WTC11 (cell line): Measurements from ENCODE around the gene SYTL2. TPM values are rescaled to one million over a fixed set of nuclear protein-coding genes. Genes with fewer than 3 reads are reported as not detected.

Source experiments
- ATAC-seq: fragments of 200-7000 bp; cut with Tn5 transposase; 2 replicates; pipeline ENCODE4 v1.10.0; 2021; ENCODE audit warnings: mild to moderate bottlenecking, moderate library complexity
- CTCF ChIA-PET: fragments of 300-600 bp; sonication (Branson Sonifier 250); formaldehyde crosslinking; loops from one replicate; lab custom pipeline; 2021; ENCODE audit warnings: antibody characterized with exemption; lab: Charles Lee
- POLR2A ChIA-PET: fragments of 350-600 bp; sonication (Branson Sonifier 250); formaldehyde crosslinking; loops from one replicate; lab custom pipeline; 2021; ENCODE audit warnings: antibody characterized with exemption; lab: Charles Lee
- DNase-seq: peaks from one replicate; pipeline ENCODE4 v3.0.0; 2021; ENCODE audit warnings: low spot score
- H3K27ac Mint-ChIP-seq: 2 replicates; pipeline ENCODE4 v1.8.0; 2021; ENCODE audit warnings: mixed read lengths
- H3K27me3 Mint-ChIP-seq: 2 replicates; pipeline ENCODE4 v1.8.0; 2021; ENCODE audit warnings: low read depth, mild to moderate bottlenecking, moderate library complexity, mixed read lengths
- H3K36me3 Mint-ChIP-seq: 2 replicates; pipeline ENCODE4 v1.8.0; 2021; ENCODE audit warnings: mixed read lengths
- H3K4me1 Mint-ChIP-seq: 2 replicates; pipeline ENCODE4 v1.8.0; 2022; ENCODE audit warnings: mixed read lengths
- H3K4me3 Mint-ChIP-seq: 2 replicates; pipeline ENCODE4 v1.8.0; 2021; ENCODE audit warnings: mild to moderate bottlenecking, moderate library complexity, mixed read lengths
- H3K9me3 Mint-ChIP-seq: 2 replicates; pipeline ENCODE4 v1.8.0; 2021; ENCODE audit warnings: mixed read lengths
- AFF4 ChIP-seq: sonication (generic); formaldehyde crosslinking; IDR thresholded peaks from 2 replicates; pipeline ENCODE4 v1.8.1; 2023; ENCODE audit warnings: mild to moderate bottlenecking, missing genetic modification reagents, borderline replicate concordance
- ATF6 ChIP-seq: sonication (generic); formaldehyde crosslinking; IDR thresholded peaks from 2 replicates; pipeline ENCODE4 v1.8.1; 2023; ENCODE audit warnings: mild to moderate bottlenecking, missing genetic modification reagents
- E2F4 ChIP-seq: sonication (generic); formaldehyde crosslinking; IDR thresholded peaks from 2 replicates; pipeline ENCODE4 v1.8.1; 2022; ENCODE audit warnings: low read depth, mild to moderate bottlenecking, moderate library complexity, missing genetic modification reagents, borderline replicate concordance
- ELF4 ChIP-seq: sonication (generic); formaldehyde crosslinking; IDR thresholded peaks from 2 replicates; pipeline ENCODE4 v1.8.1; 2022; ENCODE audit warnings: low read depth, mild to moderate bottlenecking, moderate library complexity, missing genetic modification reagents
- EMX1 ChIP-seq: fragments of 250-450 bp; sonication (Bioruptor Pico); IDR thresholded peaks from 2 replicates; pipeline ENCODE4 v1.8.0; 2021; ENCODE audit warnings: mild to moderate bottlenecking
- FOXK1 ChIP-seq: sonication (generic); formaldehyde crosslinking; IDR thresholded peaks from 2 replicates; pipeline ENCODE4 v1.8.0; 2022; ENCODE audit warnings: mild to moderate bottlenecking, moderate library complexity, missing genetic modification reagents
- GTF2I ChIP-seq: fragments of 250-450 bp; sonication (Bioruptor Pico); conservative IDR thresholded peaks from 2 replicates; pipeline ENCODE4 v1.4.0; 2021; ENCODE audit warnings: mild to moderate bottlenecking
- JUN ChIP-seq: sonication (generic); formaldehyde crosslinking; IDR thresholded peaks from 2 replicates; pipeline ENCODE4 v1.8.0; 2023; ENCODE audit warnings: mild to moderate bottlenecking, missing genetic modification reagents
- OVOL2 ChIP-seq: fragments of 250-450 bp; sonication (Bioruptor Pico); IDR thresholded peaks from 2 replicates; pipeline ENCODE4 v1.9.0; 2021; ENCODE audit warnings: mild to moderate bottlenecking, borderline replicate concordance
- PRRX2 ChIP-seq: fragments of 250-450 bp; sonication (Bioruptor Pico); IDR thresholded peaks from 2 replicates; pipeline ENCODE4 v1.8.0; 2021; ENCODE audit warnings: mild to moderate bottlenecking
- RORB ChIP-seq: fragments of 250-450 bp; sonication (Bioruptor Pico); IDR thresholded peaks from 2 replicates; pipeline ENCODE4 v1.9.0; 2021; ENCODE audit warnings: mild to moderate bottlenecking
- SMAD3 ChIP-seq: sonication (generic); formaldehyde crosslinking; IDR thresholded peaks from 2 replicates; pipeline ENCODE4 v1.8.0; 2022; ENCODE audit warnings: missing genetic modification reagents, mild to moderate bottlenecking, borderline replicate concordance
- SMAD4 ChIP-seq: sonication (generic); formaldehyde crosslinking; IDR thresholded peaks from 2 replicates; pipeline ENCODE4 v1.8.0; 2022; ENCODE audit warnings: mild to moderate bottlenecking, missing genetic modification reagents
- SP1 ChIP-seq: sonication (generic); formaldehyde crosslinking; conservative IDR thresholded peaks from 2 replicates; pipeline ENCODE4 v1.8.1; 2022; ENCODE audit warnings: missing genetic modification reagents
- TCF7 ChIP-seq: sonication (generic); formaldehyde crosslinking; IDR thresholded peaks from 2 replicates; pipeline ENCODE4 v1.8.0; 2022; ENCODE audit warnings: mild to moderate bottlenecking, low read depth, missing genetic modification reagents, moderate library complexity
- TP53 ChIP-seq: sonication (generic); formaldehyde crosslinking; IDR thresholded peaks from 2 replicates; pipeline ENCODE4 v1.8.1; 2023; ENCODE audit warnings: mild to moderate bottlenecking, missing genetic modification reagents
- USF1 ChIP-seq: sonication (generic); formaldehyde crosslinking; IDR thresholded peaks from 2 replicates; pipeline ENCODE4 v1.8.0; 2022; ENCODE audit warnings: mild to moderate bottlenecking, missing genetic modification reagents
- ZBTB21 ChIP-seq: sonication (generic); formaldehyde crosslinking; IDR thresholded peaks from 2 replicates; pipeline ENCODE4 v1.8.1; 2023; ENCODE audit warnings: mild to moderate bottlenecking, missing genetic modification reagents, borderline replicate concordance
- ZNF232 ChIP-seq: sonication (generic); formaldehyde crosslinking; IDR thresholded peaks from 2 replicates; pipeline ENCODE4 v1.8.0; 2022; ENCODE audit warnings: mild to moderate bottlenecking, missing genetic modification reagents
- ZNF281 ChIP-seq: sonication (generic); formaldehyde crosslinking; IDR thresholded peaks from 2 replicates; pipeline ENCODE4 v1.8.0; 2023; ENCODE audit warnings: mild to moderate bottlenecking, missing genetic modification reagents
- ZNF396 ChIP-seq: fragments of 250-450 bp; sonication (Bioruptor Pico); IDR thresholded peaks from 2 replicates; pipeline ENCODE4 v1.8.0; 2021; ENCODE audit warnings: mild to moderate bottlenecking, moderate library complexity, borderline replicate concordance
- ZSCAN18 ChIP-seq: fragments of 250-450 bp; sonication (Bioruptor Pico); IDR thresholded peaks from 2 replicates; pipeline ENCODE4 v2.1.2; 2022; ENCODE audit warnings: mild to moderate bottlenecking, moderate library complexity
- total RNA-seq: library from RNA; stranded (reverse); gene quantifications from 3 replicates; pipeline ENCODE4 v1.2.3, GENCODE V29; 2021

SYTL2 gene
- total RNA-seq, 1 experiment from 2014 or later, result 7.1 TPM

- Mint-ChIP-seq H3K27ac (no peak overlapping the region), H3K9me3 (no peaks in the 10 kb centered on the region), H3K4me3 (no peak overlapping the region), H3K27me3 (no peaks in the 10 kb centered on the region), H3K4me1 (peaks cover 20% of the 10 kb centered on the region), H3K36me3 (no peaks in the 10 kb centered on the region)
- ChIA-PET POLR2A (no interaction called here), CTCF (interaction anchor here (0.5 kb wide), 1 partner anchor 64 kb away, joined by 3 read pairs; no protein-coding TSS in a partner anchor)
- ATAC-seq (peak; percentile 20; the same call in 1 of the 2 replicates), DNase-seq (no peak)
- TF ChIP-seq ZSCAN18 (CRISPR knock-in tag) (no peak), ZNF396 (no peak), E2F4 (no peak), TCF7 (no peak), OVOL2 (CRISPR knock-in tag) (no peak), EMX1 (no peak), SP1 (no peak), ZNF232 (CRISPR knock-in tag) (no peak), ZNF281 (CRISPR knock-in tag) (no peak), SMAD4 (CRISPR knock-in tag) (no peak), ATF6 (CRISPR knock-in tag) (no peak), JUN (no peak), SMAD3 (no peak), USF1 (CRISPR knock-in tag) (no peak), ELF4 (no peak), RORB (no peak), GTF2I (no peak), PRRX2 (CRISPR knock-in tag) (no peak)
These were observed 70.2 kb downstream of the SYTL2 start for GRCh38 chr11:85740481-85741400.

- peaks cover 17% of the 10 kb centered on the region for H3K4me1 Mint-ChIP-seq
- no peak overlapping the region for H3K4me3 Mint-ChIP-seq
- ATAC-seq (peak; percentile 53), DNase-seq (no peak)
- CTCF ChIA-PET, result no interaction called here
- POLR2A ChIA-PET, result no interaction called here
- no peaks in the 10 kb centered on the region for H3K36me3 Mint-ChIP-seq
- no peaks in the 10 kb centered on the region for H3K9me3 Mint-ChIP-seq
- no peak overlapping the region for H3K27ac Mint-ChIP-seq
- no peaks in the 10 kb centered on the region for H3K27me3 Mint-ChIP-seq
- TF ChIP-seq TP53 (CRISPR knock-in tag) (no peak), AFF4 (CRISPR knock-in tag) (no peak), ZNF281 (CRISPR knock-in tag) (no peak), ZBTB21 (CRISPR knock-in tag) (no peak), FOXK1 (no peak)
These were observed 73.2 kb downstream of the SYTL2 start for GRCh38 chr11:85737738-85738137.
